HFF-Myc (cell line): ENCODE measurements around the gene CNTN5.

ENCODE experiments used
- DNase-seq: peaks from one replicate; pipeline ENCODE4 v3.0.0-alpha.2; 2011; ENCODE audit warnings: low read depth; ENCODE audit errors: extremely low read depth
- H3K4me3 ChIP-seq: replicated peaks from 2 replicates; pipeline ENCODE4 v1.5.1; 2011; ENCODE audit warnings: low read depth, mild to moderate bottlenecking, control low read depth, low read length
- CTCF ChIP-seq: IDR thresholded peaks from 2 replicates; pipeline ENCODE4 v1.5.1; 2012; ENCODE audit warnings: mild to moderate bottlenecking, low read depth, low read length, control low read depth; ENCODE audit errors: missing control alignments

CNTN5 gene

GRCh38 chr11:99349151-99349673 lies 328.5 kb downstream of the CNTN5 start:
- DNase-seq = no peak
- H3K4me3 ChIP-seq = no peak overlapping the region
- no peak for TF ChIP-seq CTCF

GRCh38 chr11:99351624-99352023 lies 330.9 kb downstream of the CNTN5 start:
- H3K4me3 ChIP-seq = no peak overlapping the region
- DNase-seq = no peak
- TF ChIP-seq CTCF = no peak

- DNase-seq = no peak
- no peak for TF ChIP-seq CTCF
- H3K4me3 ChIP-seq = no peak overlapping the region
Measured at GRCh38 chr11:99352642-99353041, 331.9 kb downstream of the CNTN5 start.

GRCh38 chr11:99366546-99366945 lies 345.8 kb downstream of the CNTN5 start:
- TF ChIP-seq CTCF = no peak
- no peak for DNase-seq
- H3K4me3 ChIP-seq = no peak overlapping the region

- DNase-seq = no peak
- no peak overlapping the region for H3K4me3 ChIP-seq
- TF ChIP-seq CTCF = no peak
Measured at GRCh38 chr11:99368583-99368982, 347.8 kb downstream of the CNTN5 start.

- no peak for DNase-seq
- TF ChIP-seq CTCF = no peak
Measured at GRCh38 chr11:99370549-99371216, 349.9 kb downstream of the CNTN5 start.

GRCh38 chr11:99371257-99371656 lies 350.5 kb downstream of the CNTN5 start:
- DNase-seq = no peak
- no peak overlapping the region for H3K4me3 ChIP-seq
- TF ChIP-seq CTCF = no peak

More at GRCh38 chr11:99370549-99371216, 349.9 kb downstream of the CNTN5 start:
- no peak overlapping the region for H3K4me3 ChIP-seq
